ENCODE measurements around the gene ITPRIPL2. TPM values are rescaled to one million over a fixed set of nuclear protein-coding genes. Genes with fewer than 3 reads are reported as not detected.

The ITPRIPL2 gene
- total and polyA plus RNA-seq, 2 of the 13 experiments (the other 11 are each of a cell fraction or from before 2014, with no cell fraction given), result 5.9 to 12.6 TPM

DNA sequence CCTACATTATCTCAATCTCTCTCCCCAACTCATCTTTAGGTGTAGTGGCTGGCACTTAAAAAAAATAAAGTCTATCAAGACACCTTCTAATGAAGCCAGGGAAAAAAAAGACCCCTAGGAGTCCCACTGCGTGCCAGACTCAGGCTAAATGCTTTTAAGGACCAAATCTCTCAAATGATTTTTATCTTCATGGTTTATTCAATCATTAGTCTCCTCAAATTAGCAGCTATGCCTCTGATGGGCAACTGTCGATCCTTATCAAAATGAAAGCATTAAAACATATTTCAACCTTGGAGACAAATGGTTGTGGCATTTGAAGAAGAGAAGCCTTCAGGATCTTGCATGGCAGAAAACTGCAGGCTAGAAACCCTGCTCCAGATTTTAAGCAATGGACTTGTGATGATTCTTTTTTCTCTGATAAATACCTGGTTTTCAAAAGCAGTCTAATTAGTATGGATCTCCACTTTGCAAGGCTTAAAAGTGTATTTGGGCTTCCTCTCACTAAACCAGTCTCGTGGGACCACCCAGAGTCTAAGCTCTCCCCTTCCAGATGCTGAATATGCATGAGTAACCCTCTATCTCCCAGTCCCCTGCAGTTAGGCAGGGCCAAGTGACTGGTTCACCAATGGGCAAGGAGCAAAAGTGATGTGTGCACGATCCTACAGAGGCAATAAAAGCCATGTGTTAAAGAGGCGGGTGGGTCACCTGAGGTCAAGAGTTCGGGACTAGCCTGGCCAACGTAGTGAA lies 14.9 kb downstream of the ITPRIPL2 start:
- Histone ChIP-seq H3K27ac (ENCODE audit: extremely low read length, insufficient read depth, low read length) (no peak overlapping the region), H3K9ac (ENCODE audit: insufficient read depth, low read depth, low read length) (no peak overlapping the region), H4K20me1 (ENCODE audit: insufficient read depth, low read length) (no peaks in the 10 kb centered on the region), H3K4me3 (replicated peaks in 1 of 3; ENCODE audit: insufficient read depth in 1 of 3, low read depth in 2 of 3, low read length in 3 of 3) (no peak overlapping the region), H3K9me3 (ENCODE audit: low read length) (no peaks in the 10 kb centered on the region), H2AFZ (ENCODE audit: low read length) (no peak overlapping the region), H3K4me2 (ENCODE audit: low read depth, low read length) (no peak overlapping the region), H3K79me2 (ENCODE audit: insufficient read depth, low read length) (no peaks in the 10 kb centered on the region), H3K4me1 (ENCODE audit: insufficient read depth, low read length) (peaks cover 33% of the 10 kb centered on the region), H3K27me3 (ENCODE audit: control insufficient read depth in 1 of 2, insufficient read depth in 2 of 2, low read length in 2 of 2) (no peaks in the 10 kb centered on the region; a peak in 1 of 5 replicates), H3K36me3 (replicated peaks in 1 of 2; ENCODE audit: control insufficient read depth in 1 of 2, insufficient read depth in 2 of 2, low read length in 2 of 2) (no peaks in the 10 kb centered on the region)
- FAIRE-seq (no peak), DNase-seq (ENCODE audit: low spot score) (no peak), ATAC-seq (no peak)
- ChIA-PET CTCF (ENCODE audit: low intra/inter-chr PET ratio, low total read pairs) (no interaction called here), POLR2A (interaction anchor here (1.2 to 1.6 kb wide), 2 partner anchors 11 to 15 kb away, joined by 3 to 4 read pairs; partner anchors contain the start of gene ITPRIPL2)
- TF ChIP-seq, protein P1, sequence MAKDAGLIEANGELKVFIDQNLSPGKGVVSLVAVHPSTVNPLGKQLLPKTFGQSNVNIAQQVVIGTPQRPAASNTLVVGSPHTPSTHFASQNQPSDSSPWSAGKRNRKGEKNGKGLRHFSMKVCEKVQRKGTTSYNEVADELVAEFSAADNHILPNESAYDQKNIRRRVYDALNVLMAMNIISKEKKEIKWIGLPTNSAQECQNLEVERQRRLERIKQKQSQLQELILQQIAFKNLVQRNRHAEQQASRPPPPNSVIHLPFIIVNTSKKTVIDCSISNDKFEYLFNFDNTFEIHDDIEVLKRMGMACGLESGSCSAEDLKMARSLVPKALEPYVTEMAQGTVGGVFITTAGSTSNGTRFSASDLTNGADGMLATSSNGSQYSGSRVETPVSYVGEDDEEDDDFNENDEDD (CRISPR knock-in tag; IDR thresholded peaks at IDR 0.05; ENCODE audit: borderline replicate concordance), result no peak
- no peak for TF ChIP-seq TBX3 (IDR thresholded peaks at IDR 0.05; ENCODE audit: borderline replicate concordance)
- no peak for TF ChIP-seq POGZ (CRISPR knock-in tag; IDR thresholded peaks at IDR 0.05)
- TF ChIP-seq, protein P2, sequence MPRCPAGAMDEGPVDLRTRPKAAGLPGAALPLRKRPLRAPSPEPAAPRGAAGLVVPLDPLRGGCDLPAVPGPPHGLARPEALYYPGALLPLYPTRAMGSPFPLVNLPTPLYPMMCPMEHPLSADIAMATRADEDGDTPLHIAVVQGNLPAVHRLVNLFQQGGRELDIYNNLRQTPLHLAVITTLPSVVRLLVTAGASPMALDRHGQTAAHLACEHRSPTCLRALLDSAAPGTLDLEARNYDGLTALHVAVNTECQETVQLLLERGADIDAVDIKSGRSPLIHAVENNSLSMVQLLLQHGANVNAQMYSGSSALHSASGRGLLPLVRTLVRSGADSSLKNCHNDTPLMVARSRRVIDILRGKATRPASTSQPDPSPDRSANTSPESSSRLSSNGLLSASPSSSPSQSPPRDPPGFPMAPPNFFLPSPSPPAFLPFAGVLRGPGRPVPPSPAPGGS (CRISPR knock-in tag; IDR thresholded peaks at IDR 0.05), result no peak
- TF ChIP-seq, protein P3, sequence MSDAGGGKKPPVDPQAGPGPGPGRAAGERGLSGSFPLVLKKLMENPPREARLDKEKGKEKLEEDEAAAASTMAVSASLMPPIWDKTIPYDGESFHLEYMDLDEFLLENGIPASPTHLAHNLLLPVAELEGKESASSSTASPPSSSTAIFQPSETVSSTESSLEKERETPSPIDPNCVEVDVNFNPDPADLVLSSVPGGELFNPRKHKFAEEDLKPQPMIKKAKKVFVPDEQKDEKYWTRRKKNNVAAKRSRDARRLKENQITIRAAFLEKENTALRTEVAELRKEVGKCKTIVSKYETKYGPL (CRISPR knock-in tag; IDR thresholded peaks at IDR 0.05), result no peak
- 31% methylated on average over 7 of the region's 7 CpGs for WGBS (ENCODE audit: low lambda C conversion rate)
- in situ Hi-C loops (cut with HindIII; ENCODE audit: extremely low pct_ligation_motif_present, low pct_unique_long_range_greater_than_20kb) (no loop called here), intact Hi-C loops (cut with micrococcal nuclease; ENCODE audit: unreplicated experiment) (no loop called here)
- BruUV-seq (replicated peaks), result no TSS peak

All from HepG2 (cell line).